Motor neuron (in vitro differentiated cells): ENCODE data around the gene GPS1. TPM values are rescaled to one million over a fixed set of nuclear protein-coding genes. Genes with fewer than 3 reads are reported as not detected.

Source experiments
- ATAC-seq, 8 experiments: fragments of 200-7000 bp; cut with Tn5 transposase; replicated peaks in 6 of 8; 2 replicates each; pipeline ENCODE4 v1.8.0; 2021; ENCODE audit warnings: mild to moderate bottlenecking in 8 of 8, moderate library complexity in 8 of 8
- H3K27ac ChIP-seq, 2 donors: fragments of 250-450 bp; sonication (Bioruptor Pico); 2 replicates each; pipeline ENCODE4 v1.9.0; 2021; ENCODE audit warnings: antibody characterized with exemption in 2 of 2, mild to moderate bottlenecking in 2 of 2, moderate library complexity in 1 of 2
- H3K4me1 ChIP-seq, 2 donors: fragments of 250-450 bp; sonication (Bioruptor Pico); replicated peaks in 1 of 2; 2 replicates each; pipeline ENCODE4 v1.6.1; 2021; ENCODE audit warnings: antibody characterized with exemption in 2 of 2, mild to moderate bottlenecking in 2 of 2, moderate library complexity in 1 of 2
- H3K4me3 ChIP-seq, 5 donors: fragments of 250-450 bp; sonication (Bioruptor Pico); 2 replicates each; pipeline ENCODE4 v1.9.0; 2021; ENCODE audit warnings: antibody characterized with exemption in 5 of 5, mild to moderate bottlenecking in 5 of 5, moderate library complexity in 4 of 5
- WGBS, 10 experiments: fragments of 450-650 bp; shearing (Covaris generic); methylation state at CpG; one replicate each; pipeline ENCODE4 v1.0.0; 2022; 5-methylcytosine and 5-hydroxymethylcytosine counted together
- in situ Hi-C, 9 experiments: fragments of 400-800 bp; cut with MboI; loops; one replicate each; pipeline ENCODE4 v1.15.0; 2021; ENCODE audit warnings: low sequenced_read_pairs in 9 of 9, low pct_unique_long_range_greater_than_20kb in 2 of 9; ENCODE audit not compliant: unreplicated experiment in 9 of 9
- total RNA-seq, 8 experiments: library from RNA; unstranded; fragments of 300-600 nt; gene quantifications; 2 replicates each; pipeline versions ENCODE4 v1.2.3 to v1.2.4, GENCODE V29; 2022

Gene GPS1
- total RNA-seq, 8 experiments from 2014 or later, result 54.6 to 97.9 (median 78.2) TPM

DNA sequence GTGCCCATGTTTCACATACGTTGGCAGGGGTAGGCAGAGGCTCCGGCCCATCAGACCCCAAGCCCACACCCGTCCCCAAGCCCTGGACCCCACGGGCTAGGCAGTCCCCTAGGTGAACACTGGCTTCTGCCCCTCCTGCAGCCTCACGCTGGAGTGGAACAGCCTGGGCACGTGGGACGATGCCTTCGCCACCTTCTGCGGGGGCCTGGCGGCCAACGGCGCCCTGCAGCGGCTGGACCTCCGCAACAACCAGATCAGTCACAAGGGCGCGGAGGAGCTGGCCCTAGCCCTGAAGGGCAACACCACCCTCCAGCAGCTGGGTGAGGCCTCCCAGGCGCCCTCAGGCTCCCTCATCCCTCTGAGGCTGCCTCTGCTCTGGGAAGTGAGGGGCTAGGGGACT lies 26.8 kb upstream of the GPS1 start:
- Histone ChIP-seq H3K4me3 (no peak overlapping the region), H3K4me1 (peaks cover 15 to 16% of the 10 kb centered on the region in 2 donors), H3K27ac (no peak overlapping the region)
- 80 to 100% methylated on average over 1 to 10 of the region's 17 CpGs; no CpG with 5 or more reads in 8 of the 10 experiments for WGBS, 10 experiments
- ATAC-seq, result no peak
- in situ Hi-C loops, result loop anchor here in 4 of 9 experiments (25.0 kb wide), 2 partner anchors 112 to 137 kb away; no protein-coding TSS in a partner anchor

DNA sequence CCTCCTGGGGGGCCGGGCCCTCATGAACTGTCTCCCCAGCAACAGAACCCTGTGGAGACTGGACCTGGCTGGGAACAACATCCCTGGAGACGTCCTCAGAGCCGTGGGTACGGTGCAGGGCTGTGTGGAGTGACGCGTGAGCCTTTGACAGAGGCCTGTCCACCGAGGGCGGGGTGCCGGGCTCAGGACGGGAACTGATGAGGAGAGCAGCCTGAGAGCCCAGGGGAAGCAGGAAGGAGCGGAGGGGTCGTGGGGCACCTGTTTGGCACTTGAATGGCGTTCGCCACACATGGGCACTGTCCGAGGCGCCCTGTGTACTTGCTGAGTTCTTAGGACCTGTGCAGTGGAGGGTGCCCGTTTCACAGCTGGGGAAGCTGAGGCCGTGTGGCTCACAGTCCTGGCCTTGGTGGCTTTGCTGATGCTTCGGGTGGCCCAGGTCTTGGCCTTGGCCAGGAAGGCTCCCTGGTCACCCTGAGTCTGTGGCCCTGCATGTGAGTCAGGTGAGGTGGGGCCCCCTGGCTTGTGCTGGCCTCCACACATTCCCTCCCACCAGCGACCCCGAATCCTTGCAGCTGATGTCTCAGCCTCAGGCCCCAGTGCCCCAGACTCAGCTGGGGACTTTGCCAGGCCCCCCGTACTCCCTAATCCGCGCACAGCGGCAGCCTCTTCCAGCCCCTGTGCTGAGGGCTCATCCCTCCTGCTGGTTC lies 26.1 kb upstream of the GPS1 start:
- ATAC-seq, result no peak
- Histone ChIP-seq H3K4me1 (peaks cover 20 to 21% of the 10 kb centered on the region in 2 donors), H3K4me3 (no peak overlapping the region), H3K27ac (no peak overlapping the region)
- in situ Hi-C loops, result loop anchor here in 4 of 9 experiments (25.0 kb wide), 2 partner anchors 112 to 137 kb away; no protein-coding TSS in a partner anchor
- 81 to 100% (median 97%) methylated on average over 1 to 7 of the region's 25 CpGs; no CpG with 5 or more reads in 3 of the 10 experiments for WGBS, 10 experiments

DNA sequence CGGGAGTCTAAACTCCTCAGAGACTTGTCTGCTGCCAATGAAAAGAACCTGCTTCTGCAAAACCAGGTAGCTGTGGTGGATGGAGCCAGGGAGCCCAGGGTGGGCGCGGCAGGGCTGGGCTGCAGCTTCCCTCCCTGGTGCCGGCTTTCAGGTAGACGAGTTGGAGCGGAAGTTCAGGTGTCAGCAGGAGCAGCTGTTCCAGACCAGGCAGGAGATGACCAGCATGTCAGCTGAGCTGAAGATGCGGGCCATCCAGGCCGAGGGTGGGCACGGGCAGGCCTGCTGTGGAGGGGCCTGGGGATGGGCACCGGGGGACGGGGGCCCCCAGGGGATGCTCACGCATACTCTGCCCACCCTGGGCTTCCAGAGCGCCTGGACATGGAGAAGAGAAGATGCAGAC lies 23.5 kb upstream of the GPS1 start:
- WGBS, 10 experiments, result 60 to 100% methylated on average over 1 of the region's 13 CpGs; no CpG with 5 or more reads in 8 of the 10 experiments
- peaks cover 15 to 20% of the 10 kb centered on the region in 2 donors for H3K4me1 ChIP-seq

DNA sequence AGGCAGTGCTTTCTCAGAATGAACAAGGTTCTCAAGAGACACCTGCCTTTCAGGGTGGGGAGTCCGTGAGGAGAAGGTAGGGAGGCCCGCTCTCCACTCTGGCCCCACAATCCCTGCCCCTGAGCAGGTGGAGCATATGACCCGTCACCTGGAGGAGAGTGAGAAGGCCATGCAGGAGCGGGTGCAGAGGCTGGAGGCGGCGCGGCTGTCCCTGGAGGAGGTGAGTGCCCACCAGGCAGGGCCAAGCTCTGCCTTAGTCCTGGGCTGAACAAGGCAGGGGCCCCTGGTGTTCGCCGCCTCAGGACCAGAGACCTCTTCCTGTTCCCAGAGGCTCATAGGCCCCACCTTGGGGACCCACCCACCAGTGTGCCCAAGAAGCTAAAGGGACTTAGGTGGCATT lies 22.7 kb upstream of the GPS1 start:
- no peak for ATAC-seq
- no peak overlapping the region for H3K27ac ChIP-seq
- WGBS, 10 experiments, result 100% methylated on average over 1 of the region's 9 CpGs; no CpG with 5 or more reads in 8 of the 10 experiments
- peaks cover 13 to 18% of the 10 kb centered on the region in 2 donors for H3K4me1 ChIP-seq
- in situ Hi-C loops, result loop anchor here in 4 of 9 experiments (25.0 kb wide), 2 partner anchors 108 to 133 kb away; no protein-coding TSS in a partner anchor
- no peak overlapping the region for H3K4me3 ChIP-seq

More for the DNA sequence above, 23.5 kb upstream of the GPS1 start:
- no peak for ATAC-seq
- Histone ChIP-seq H3K4me3 (no peak overlapping the region), H3K27ac (no peak overlapping the region)
- in situ Hi-C loops, result loop anchor here in 4 of 9 experiments (25.0 kb wide), 2 partner anchors 109 to 134 kb away; no protein-coding TSS in a partner anchor

DNA sequence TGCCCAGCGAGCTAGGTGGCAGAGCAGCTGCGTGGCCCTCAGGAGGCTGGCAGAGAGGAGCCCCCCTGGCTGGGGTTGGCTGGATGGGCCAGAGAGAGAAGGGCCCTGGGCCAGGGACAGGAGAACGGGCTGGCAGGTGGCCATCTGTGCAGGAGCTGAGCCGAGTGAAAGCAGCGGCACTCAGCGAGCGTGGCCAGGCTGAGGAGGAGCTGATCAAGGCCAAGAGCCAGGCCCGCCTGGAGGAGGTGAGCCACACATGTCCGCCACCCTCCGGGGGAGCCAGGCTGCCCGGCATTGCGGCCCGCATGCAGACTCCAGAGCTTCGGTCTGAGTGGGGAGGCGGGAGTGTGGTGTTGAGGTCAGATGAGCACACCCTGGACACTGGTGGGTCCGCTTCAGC lies 22.3 kb upstream of the GPS1 start:
- no peak overlapping the region for H3K4me3 ChIP-seq
- H3K27ac ChIP-seq, result no peak overlapping the region
- WGBS, 10 experiments, result 80 to 100% (median 92%) methylated on average over 1 to 10 of the region's 16 CpGs; no CpG with 5 or more reads in 4 of the 10 experiments
- in situ Hi-C loops, result loop anchor here in 4 of 9 experiments (25.0 kb wide), 2 partner anchors 108 to 133 kb away; no protein-coding TSS in a partner anchor
- ATAC-seq, result no peak
- peaks cover 14% of the 10 kb centered on the region in 2 donors for H3K4me1 ChIP-seq

DNA sequence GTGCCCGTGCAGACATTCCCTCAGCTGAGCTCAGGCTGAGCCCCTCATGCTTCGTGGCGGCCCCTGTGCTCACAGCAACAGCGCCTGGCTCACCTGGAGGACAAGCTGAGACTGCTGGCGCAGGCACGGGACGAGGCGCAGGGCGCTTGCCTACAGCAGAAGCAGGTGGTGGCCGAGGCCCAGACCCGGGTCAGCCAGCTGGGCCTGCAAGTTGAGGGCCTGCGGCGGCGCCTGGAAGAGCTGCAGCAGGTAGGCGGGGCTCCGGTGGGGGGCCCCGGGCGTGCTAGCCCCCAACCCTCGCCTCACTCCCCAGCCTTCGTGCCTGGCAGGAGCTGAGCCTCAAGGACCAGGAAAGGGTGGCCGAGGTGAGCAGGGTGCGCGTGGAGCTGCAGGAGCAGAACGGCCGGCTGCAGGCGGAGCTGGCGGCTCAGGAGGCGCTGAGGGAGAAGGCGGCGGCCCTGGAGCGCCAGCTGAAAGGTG lies 21.7 kb upstream of the GPS1 start:
- no CpG with 5 or more reads among the region's 31 CpGs for WGBS, 10 experiments
- in situ Hi-C loops, result loop anchor here in 5 of 9 experiments (10.0 to 25.0 kb wide), 3 partner anchors 107 to 132 kb away; no protein-coding TSS in a partner anchor
- Histone ChIP-seq H3K4me1 (peaks cover 14 to 16% of the 10 kb centered on the region in 2 donors), H3K27ac (peak overlapping the region; percentile 52 to 70), H3K4me3 (peak overlapping the region; percentile 2 to 91 (median 57))
- ATAC-seq, result peak in 1 of 8 experiments; percentile 5

DNA sequence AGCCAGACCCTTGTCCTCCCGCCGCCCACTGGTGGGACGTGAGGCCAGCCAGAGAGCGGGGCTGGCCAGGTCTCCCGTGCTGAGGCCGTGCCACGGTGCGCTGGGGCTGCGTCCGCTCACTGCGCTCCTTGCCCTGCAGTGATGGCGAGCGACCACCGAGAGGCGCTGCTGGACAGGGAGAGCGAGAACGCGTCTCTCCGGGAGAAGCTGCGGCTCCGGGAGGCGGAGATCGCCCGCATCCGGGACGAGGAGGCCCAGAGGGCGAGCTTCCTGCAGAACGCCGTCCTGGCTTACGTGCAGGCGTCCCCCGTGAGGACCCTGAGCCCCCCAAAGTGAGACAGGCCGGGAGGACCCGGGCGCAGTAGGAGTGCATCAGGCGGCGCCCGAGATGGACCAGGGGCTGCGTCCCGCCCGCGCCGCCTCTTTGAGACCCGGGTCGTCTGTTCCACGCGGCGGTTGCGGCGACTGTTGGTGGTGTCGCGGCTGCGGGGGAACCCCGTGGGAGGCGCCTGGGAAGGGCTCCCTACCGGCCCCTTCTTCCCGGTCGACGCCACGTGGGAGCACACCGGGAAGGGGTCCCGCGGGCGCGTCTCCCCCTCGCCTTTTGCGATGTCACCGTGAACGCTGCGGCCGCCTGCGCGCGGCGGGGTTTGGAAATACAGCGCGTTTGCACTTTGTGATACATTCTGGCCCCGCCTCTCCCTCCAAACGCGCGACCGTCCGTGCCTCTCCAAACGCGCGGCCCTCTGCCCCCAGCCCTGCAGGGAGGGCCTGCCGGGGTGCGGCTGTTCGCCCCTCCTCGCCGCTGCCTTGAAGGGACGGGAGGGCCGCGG lies 21.0 kb upstream of the GPS1 start:
- WGBS, 10 experiments, result 0 to 8% methylated on average over 8 to 15 of the region's 94 CpGs; no CpG with 5 or more reads in 8 of the 10 experiments
- Histone ChIP-seq H3K27ac (peak overlapping the region; percentile 71 to 76), H3K4me3 (peak overlapping the region; percentile 46 to 91 (median 57)), H3K4me1 (peaks cover 14 to 16% of the 10 kb centered on the region in 2 donors)
- peak; percentile 62 to 77 (median 66) for ATAC-seq
- in situ Hi-C loops, result loop anchor here in 5 of 9 experiments (10.0 to 25.0 kb wide), 3 partner anchors 107 to 132 kb away; no protein-coding TSS in a partner anchor

DNA sequence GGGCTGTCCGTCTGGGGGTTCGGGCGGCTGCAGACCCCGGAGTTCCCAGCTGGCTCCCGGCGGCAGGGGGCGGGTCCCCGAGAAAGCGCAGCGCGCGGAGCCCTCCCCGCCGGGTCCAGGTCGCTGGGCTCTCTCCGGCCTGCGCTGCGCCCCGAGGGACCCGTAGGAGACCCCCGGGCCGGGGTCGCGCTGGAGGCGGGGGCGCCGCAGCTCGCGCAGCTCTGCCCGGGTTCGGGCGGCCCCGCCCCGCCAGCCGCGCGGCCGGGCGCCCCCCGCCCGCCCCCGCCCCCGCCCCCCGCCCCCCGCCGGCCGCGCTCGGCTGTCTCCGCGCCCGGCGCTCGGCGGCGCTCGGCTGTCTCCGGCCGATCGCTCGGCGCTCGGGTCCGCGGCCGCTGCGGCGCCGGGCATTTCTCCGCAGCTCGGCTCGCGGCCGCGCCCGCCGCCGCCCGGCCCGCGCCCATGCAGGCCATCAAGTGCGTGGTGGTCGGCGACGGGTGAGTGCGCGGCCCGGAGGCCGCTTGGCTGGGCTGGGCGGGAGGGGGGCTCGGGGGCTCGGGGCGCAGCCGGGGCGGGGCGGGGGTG lies 20.3 kb upstream of the GPS1 start, which contains the start of gene RAC3:
Gene RAC3 (plus strand): TSS at position 376 of the 582 bp plus-strand sequence. CDS start 84 bp downstream, at position 460.
- WGBS, 10 experiments, result no CpG with 5 or more reads among the region's 96 CpGs
- peak within 1 kb of the TSS; percentile 71 to 76 for H3K27ac ChIP-seq
- peak within 1 kb of the TSS; percentile 46 to 91 (median 57) for H3K4me3 ChIP-seq
- H3K4me1 ChIP-seq, result peaks cover 17 to 19% of the 10 kb centered on the region in 2 donors
- peak; percentile 42 to 66 (median 54) for ATAC-seq
- in situ Hi-C loops, result loop anchor here in 5 of 9 experiments (10.0 to 25.0 kb wide), 3 partner anchors 106 to 131 kb away; no protein-coding TSS in a partner anchor

DNA sequence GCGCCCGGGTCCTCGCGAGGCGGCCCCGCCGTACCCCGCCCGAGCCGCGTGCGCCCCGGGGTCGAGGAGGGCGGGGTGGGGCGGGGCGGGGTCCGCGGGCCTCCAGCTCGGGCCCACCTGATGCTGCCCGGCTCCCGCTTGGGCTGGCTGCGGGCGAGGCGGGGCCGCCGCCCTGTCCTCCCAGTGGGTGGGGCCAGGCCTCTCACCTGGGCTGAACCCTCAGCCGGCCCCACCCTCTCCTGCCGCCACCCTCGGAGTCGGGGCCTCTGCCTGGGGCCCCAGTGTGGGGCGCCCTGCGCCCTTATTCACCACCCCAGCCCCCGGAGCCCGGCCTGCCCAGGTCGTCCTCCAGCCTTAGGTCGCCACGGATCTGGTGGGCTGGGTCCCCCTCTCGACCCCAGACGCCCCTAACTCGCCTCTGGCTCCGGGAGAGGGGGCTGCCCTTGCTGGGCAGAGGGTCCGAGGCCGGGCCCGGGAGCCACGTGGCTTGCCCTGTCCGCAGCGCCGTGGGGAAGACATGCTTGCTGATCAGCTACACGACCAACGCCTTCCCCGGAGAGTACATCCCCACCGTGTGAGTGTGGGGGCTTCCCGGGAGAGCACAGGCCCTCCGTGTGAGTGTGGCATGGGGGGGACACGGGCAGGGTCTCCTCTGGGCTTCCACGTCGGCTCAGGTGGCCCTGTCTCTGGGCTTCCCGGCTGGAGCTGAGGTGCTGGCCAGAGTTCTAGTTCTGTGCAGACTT lies 19.6 kb upstream of the GPS1 start:
- peak in 7 of 8 experiments; percentile 2 to 48 (median 38) for ATAC-seq

DNA sequence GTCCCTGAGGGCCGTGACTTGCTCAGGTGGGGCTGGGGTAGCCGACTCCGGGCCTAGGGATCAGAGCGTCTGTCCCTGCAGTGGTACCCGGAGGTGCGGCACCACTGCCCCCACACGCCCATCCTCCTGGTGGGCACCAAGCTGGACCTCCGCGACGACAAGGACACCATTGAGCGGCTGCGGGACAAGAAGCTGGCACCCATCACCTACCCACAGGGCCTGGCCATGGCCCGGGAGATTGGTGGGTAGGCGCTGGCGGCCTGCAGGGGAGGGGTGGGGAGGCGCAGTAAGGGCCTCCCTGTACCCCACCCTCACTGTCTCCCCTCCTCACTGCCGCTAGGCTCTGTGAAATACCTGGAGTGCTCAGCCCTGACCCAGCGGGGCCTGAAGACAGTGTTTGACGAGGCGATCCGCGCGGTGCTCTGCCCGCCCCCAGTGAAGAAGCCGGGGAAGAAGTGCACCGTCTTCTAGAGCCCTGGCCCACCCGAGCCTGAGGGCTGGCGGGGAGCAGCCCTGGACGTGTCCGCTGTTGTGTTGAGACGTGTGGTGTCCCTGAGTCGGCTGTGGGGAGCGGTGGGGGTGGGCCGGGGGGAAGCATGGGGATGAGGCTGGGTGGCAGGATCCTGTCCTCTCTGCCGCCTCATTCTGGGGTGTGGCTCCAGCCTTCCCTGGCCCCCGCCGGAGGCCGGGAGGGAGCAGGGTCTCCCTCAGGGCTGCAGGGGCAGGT lies 18.2 kb upstream of the GPS1 start:
- no peak for ATAC-seq
- WGBS, 10 experiments, result 91% methylated on average over 11 of the region's 38 CpGs; no CpG with 5 or more reads in 9 of the 10 experiments
- H3K4me1 ChIP-seq, result peaks cover 20 to 22% of the 10 kb centered on the region in 2 donors
- no peak overlapping the region for H3K27ac ChIP-seq
- no peak overlapping the region for H3K4me3 ChIP-seq
- in situ Hi-C loops, result loop anchor here in 5 of 9 experiments (10.0 to 25.0 kb wide), 3 partner anchors 104 to 129 kb away; no protein-coding TSS in a partner anchor

More for the DNA sequence above, 19.6 kb upstream of the GPS1 start:
- Histone ChIP-seq H3K4me1 (peaks cover 20 to 22% of the 10 kb centered on the region in 2 donors), H3K27ac (peak overlapping the region; percentile 71 to 76), H3K4me3 (peak overlapping the region; percentile 46 to 91 (median 57))
- 0 to 30% methylated on average over 2 to 5 of the region's 59 CpGs; no CpG with 5 or more reads in 8 of the 10 experiments for WGBS, 10 experiments
- in situ Hi-C loops, result loop anchor here in 5 of 9 experiments (10.0 to 25.0 kb wide), 3 partner anchors 105 to 130 kb away; no protein-coding TSS in a partner anchor
